ENCODE results near the gene SIPA1L3. TPM values are rescaled to one million over a fixed set of nuclear protein-coding genes. Genes with fewer than 3 reads are reported as not detected.
A peak's percentile ranks its signal among the peaks of the same experiment; 100 is the strongest.

Gene SIPA1L3
- total RNA-seq, 1 experiment from 2014 or later, result 4.4 TPM

- no peak for DNase-seq (ENCODE audit: low read depth, low spot score)
- in situ Hi-C loops (cut with HindIII; ENCODE audit: low pct_unique_long_range_greater_than_20kb, low sequenced_read_pairs), result no loop called here
Observed at GRCh38 chr19:38003438-38004185, 96.6 kb downstream of the SIPA1L3 start.

- in situ Hi-C loops (cut with HindIII; ENCODE audit: low pct_unique_long_range_greater_than_20kb, low sequenced_read_pairs), result no loop called here
- no peak for DNase-seq (ENCODE audit: low read depth, low spot score)
Observed at GRCh38 chr19:38004186-38004520, 97.1 kb downstream of the SIPA1L3 start.

- in situ Hi-C loops (cut with HindIII; ENCODE audit: low pct_unique_long_range_greater_than_20kb, low sequenced_read_pairs), result no loop called here
- DNase-seq (ENCODE audit: low read depth, low spot score), result peak; percentile 11
Observed at GRCh38 chr19:38004521-38005223, 97.7 kb downstream of the SIPA1L3 start.

GRCh38 chr19:38005224-38005614 is 98.2 kb downstream of the SIPA1L3 start:
- in situ Hi-C loops (cut with HindIII; ENCODE audit: low pct_unique_long_range_greater_than_20kb, low sequenced_read_pairs), result no loop called here
- DNase-seq (ENCODE audit: low read depth, low spot score), result no peak

- in situ Hi-C loops (cut with HindIII; ENCODE audit: low pct_unique_long_range_greater_than_20kb, low sequenced_read_pairs), result no loop called here
- DNase-seq (ENCODE audit: low read depth, low spot score), result no peak
Observed at GRCh38 chr19:38006361-38007045, 99.5 kb downstream of the SIPA1L3 start.

- in situ Hi-C loops (cut with HindIII; ENCODE audit: low pct_unique_long_range_greater_than_20kb, low sequenced_read_pairs), result no loop called here
- no peak for DNase-seq (ENCODE audit: low read depth, low spot score)
Observed at GRCh38 chr19:38009650-38010242, 102.7 kb downstream of the SIPA1L3 start.

GRCh38 chr19:38011426-38011825 is 104.4 kb downstream of the SIPA1L3 start:
- in situ Hi-C loops (cut with HindIII; ENCODE audit: low pct_unique_long_range_greater_than_20kb, low sequenced_read_pairs), result no loop called here
- no peak for DNase-seq (ENCODE audit: low read depth, low spot score)

- DNase-seq (ENCODE audit: low read depth, low spot score), result no peak
- in situ Hi-C loops (cut with HindIII; ENCODE audit: low pct_unique_long_range_greater_than_20kb, low sequenced_read_pairs), result no loop called here
Observed at GRCh38 chr19:38012290-38012689, 105.3 kb downstream of the SIPA1L3 start.

- in situ Hi-C loops (cut with HindIII; ENCODE audit: low pct_unique_long_range_greater_than_20kb, low sequenced_read_pairs), result no loop called here
- DNase-seq (ENCODE audit: low read depth, low spot score), result no peak
Observed at GRCh38 chr19:38012944-38013343, 105.9 kb downstream of the SIPA1L3 start.

GRCh38 chr19:38013913-38014580 is 107.0 kb downstream of the SIPA1L3 start:
- in situ Hi-C loops (cut with HindIII; ENCODE audit: low pct_unique_long_range_greater_than_20kb, low sequenced_read_pairs), result no loop called here

GRCh38 chr19:38015216-38015615 is 108.2 kb downstream of the SIPA1L3 start:
- in situ Hi-C loops (cut with HindIII; ENCODE audit: low pct_unique_long_range_greater_than_20kb, low sequenced_read_pairs), result no loop called here
- DNase-seq (ENCODE audit: low read depth, low spot score), result no peak

More at GRCh38 chr19:38013913-38014580, 107.0 kb downstream of the SIPA1L3 start:
- DNase-seq (ENCODE audit: low read depth, low spot score), result no peak

GRCh38 chr19:38015761-38016160 is 108.8 kb downstream of the SIPA1L3 start:
- DNase-seq (ENCODE audit: low read depth, low spot score), result no peak
- in situ Hi-C loops (cut with HindIII; ENCODE audit: low pct_unique_long_range_greater_than_20kb, low sequenced_read_pairs), result no loop called here

GRCh38 chr19:38017401-38018151 is 110.6 kb downstream of the SIPA1L3 start:
- in situ Hi-C loops (cut with HindIII; ENCODE audit: low pct_unique_long_range_greater_than_20kb, low sequenced_read_pairs), result no loop called here
- no peak for DNase-seq (ENCODE audit: low read depth, low spot score)

GRCh38 chr19:38018694-38019395 is 111.8 kb downstream of the SIPA1L3 start:
- in situ Hi-C loops (cut with HindIII; ENCODE audit: low pct_unique_long_range_greater_than_20kb, low sequenced_read_pairs), result no loop called here
- DNase-seq (ENCODE audit: low read depth, low spot score), result no peak

GRCh38 chr19:38019396-38019724 is 112.4 kb downstream of the SIPA1L3 start:
- in situ Hi-C loops (cut with HindIII; ENCODE audit: low pct_unique_long_range_greater_than_20kb, low sequenced_read_pairs), result no loop called here
- DNase-seq (ENCODE audit: low read depth, low spot score), result no peak

- in situ Hi-C loops (cut with HindIII; ENCODE audit: low pct_unique_long_range_greater_than_20kb, low sequenced_read_pairs), result no loop called here
- no peak for DNase-seq (ENCODE audit: low read depth, low spot score)
Observed at GRCh38 chr19:38020311-38020710, 113.3 kb downstream of the SIPA1L3 start.

- DNase-seq (ENCODE audit: low read depth, low spot score), result no peak
- in situ Hi-C loops (cut with HindIII; ENCODE audit: low pct_unique_long_range_greater_than_20kb, low sequenced_read_pairs), result no loop called here
Observed at GRCh38 chr19:38021352-38021751, 114.3 kb downstream of the SIPA1L3 start.
